ENCODE data around the gene FNDC1.

The FNDC1 gene

DNA sequence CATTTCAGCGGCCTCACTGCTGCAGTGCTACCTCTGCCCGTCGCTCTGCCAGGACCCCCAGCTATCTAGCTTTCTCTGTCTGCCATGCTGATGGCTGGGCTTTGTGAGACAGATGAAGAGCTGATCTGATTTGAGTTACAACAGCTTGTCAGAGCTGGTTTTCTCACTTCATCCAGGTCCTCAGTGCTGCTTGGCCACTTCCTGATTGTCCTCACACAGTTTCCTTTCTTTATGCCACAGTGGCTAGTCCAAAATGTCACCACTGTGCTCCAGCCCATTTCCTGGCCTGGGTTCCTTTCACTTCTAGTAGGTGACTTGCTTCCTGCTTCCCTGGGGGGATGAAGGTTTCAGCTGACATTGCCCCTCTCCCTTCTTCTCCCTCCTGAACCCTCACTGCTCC lies 35.4 kb downstream of the FNDC1 start:
- no peak overlapping the region for H3K4me3 ChIP-seq
- TF ChIP-seq Cebpa-rat (IDR thresholded peaks at IDR 0.05): no peak
- H3K4me1 ChIP-seq: peaks cover 0 to 18% (median 3%) of the 10 kb centered on the region in 10 experiments; a peak in 6 of 20 replicates
- H3K36me3 ChIP-seq: no peaks in the 10 kb centered on the region
- H3K4me2 ChIP-seq: peak overlapping the region in 4 of 11 experiments; percentile 17 to 38 (median 26); a peak in 2 of 22 replicates
- no peaks in the 10 kb centered on the region for H4K20me1 ChIP-seq
- no peaks in the 10 kb centered on the region for H3K27me3 ChIP-seq
- H3K9me3 ChIP-seq (replicated peaks in 1 of 11): peaks cover 0 to 7% (median 0%) of the 10 kb centered on the region in 11 experiments; a peak in 1 of 22 replicates
- no peak overlapping the region for H3K9ac ChIP-seq
- no peak overlapping the region for H3K27ac ChIP-seq

DNA sequence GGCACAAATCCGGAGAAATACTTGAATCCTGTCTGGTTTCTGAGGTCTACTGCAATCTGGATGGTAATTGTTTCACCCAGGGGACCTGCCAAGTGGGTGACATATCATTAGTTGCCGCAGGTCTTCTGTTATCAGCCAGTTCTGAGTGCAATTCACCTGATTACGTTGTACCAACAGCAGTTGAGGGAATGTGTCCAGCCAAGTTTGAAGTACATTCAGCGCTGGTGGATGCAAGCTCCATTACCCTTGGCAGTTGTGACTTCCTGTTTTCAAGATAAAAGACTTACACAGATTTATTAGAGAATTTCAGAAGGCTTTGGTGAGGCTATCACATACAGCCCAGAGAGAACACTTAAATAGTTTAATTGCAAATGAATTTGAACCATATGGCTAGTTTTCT lies 42.8 kb downstream of the FNDC1 start:
- peak overlapping the region in 8 of 11 experiments; percentile 9 to 70 (median 49); a peak in 15 of 22 replicates for H3K4me2 ChIP-seq
- peak overlapping the region in 1 of 11 experiments; percentile 16; a peak in 1 of 22 replicates for H3K27ac ChIP-seq
- no peaks in the 10 kb centered on the region for H3K36me3 ChIP-seq
- no peak for TF ChIP-seq Cebpa-rat (IDR thresholded peaks at IDR 0.05)
- H3K9ac ChIP-seq: no peak overlapping the region
- peaks cover 0 to 7% (median 0%) of the 10 kb centered on the region in 11 experiments; a peak in 1 of 22 replicates for H3K9me3 ChIP-seq (replicated peaks in 1 of 11)
- H4K20me1 ChIP-seq: no peaks in the 10 kb centered on the region
- no peak overlapping the region for H3K4me3 ChIP-seq
- H3K27me3 ChIP-seq: no peaks in the 10 kb centered on the region
- peaks cover 0 to 52% (median 40%) of the 10 kb centered on the region in 10 experiments; a peak in 15 of 20 replicates for H3K4me1 ChIP-seq

DNA sequence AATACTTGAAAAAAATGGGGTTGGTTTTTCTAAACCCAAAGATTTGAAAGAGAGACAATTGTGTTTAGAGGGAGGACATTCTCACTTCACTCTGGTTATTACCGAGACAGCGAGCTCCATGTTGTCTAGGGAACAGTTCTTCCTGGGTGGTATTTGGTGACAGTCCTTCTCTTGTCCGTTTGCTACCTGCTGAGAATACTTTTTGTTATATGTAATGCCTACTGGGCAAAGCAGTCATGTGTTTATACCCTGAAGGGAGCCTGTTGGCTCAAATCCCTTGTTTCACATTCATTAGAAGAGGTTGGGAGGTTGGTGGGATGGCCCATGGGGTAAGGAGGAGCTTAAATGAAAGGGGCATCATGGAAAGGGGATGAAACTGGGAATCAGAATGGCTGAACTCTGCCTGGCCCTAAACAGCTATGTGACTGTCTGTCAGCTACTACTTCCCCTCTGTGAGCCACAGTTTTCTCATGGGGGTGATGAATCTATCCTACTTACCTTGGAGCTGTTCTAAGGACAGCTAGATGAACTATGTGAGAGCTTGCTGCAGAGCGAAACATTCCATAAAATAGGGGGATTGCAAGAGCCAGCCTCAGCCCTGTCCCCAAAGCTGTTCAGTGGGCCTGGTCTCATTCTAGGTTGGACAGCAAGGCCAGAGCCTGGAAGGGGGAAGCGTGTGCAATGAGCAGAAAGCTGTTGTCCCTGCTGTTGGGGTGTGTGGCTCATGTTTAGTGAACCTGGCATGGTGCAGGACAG lies 43.5 kb downstream of the FNDC1 start:
- no peaks in the 10 kb centered on the region for H3K36me3 ChIP-seq
- H3K4me3 ChIP-seq: no peak overlapping the region
- H4K20me1 ChIP-seq: no peaks in the 10 kb centered on the region
- peaks cover 0 to 7% (median 0%) of the 10 kb centered on the region in 11 experiments; a peak in 1 of 22 replicates for H3K9me3 ChIP-seq (replicated peaks in 1 of 11)
- 0 out of 22 replicates have a peak overlapping the region, but pooled peaks of 1 of the 11 experiments have one; percentile 16 for H3K27ac ChIP-seq
- no peak for TF ChIP-seq Cebpa-rat (IDR thresholded peaks at IDR 0.05)
- peaks cover 0 to 59% (median 47%) of the 10 kb centered on the region in 10 experiments; a peak in 16 of 20 replicates for H3K4me1 ChIP-seq
- H3K4me2 ChIP-seq: peak overlapping the region in 8 of 11 experiments; percentile 2 to 70 (median 49); a peak in 14 of 22 replicates
- no peak overlapping the region for H3K9ac ChIP-seq
- H3K27me3 ChIP-seq: no peaks in the 10 kb centered on the region

DNA sequence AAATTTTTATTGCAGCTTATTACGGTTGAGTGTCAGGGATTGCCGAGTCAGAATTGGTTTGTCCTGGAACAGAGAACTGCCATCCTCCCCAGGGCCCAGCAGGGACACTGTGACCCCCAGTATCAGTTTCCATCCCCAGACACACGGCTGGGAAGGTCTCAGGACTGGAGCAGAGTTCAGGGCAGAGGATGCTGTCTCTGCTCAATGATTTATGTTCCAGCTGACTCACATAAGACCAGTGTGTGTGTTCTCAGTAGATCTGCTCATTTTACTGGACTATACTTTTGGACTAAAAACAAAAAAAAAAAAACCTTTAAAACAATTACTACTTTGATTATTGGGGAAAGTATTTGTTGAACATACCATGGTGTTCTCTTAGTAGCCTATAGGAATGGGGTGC lies 44.2 kb downstream of the FNDC1 start:
- H3K27me3 ChIP-seq: no peaks in the 10 kb centered on the region
- peak overlapping the region in 6 of 11 experiments; percentile 43 to 70 (median 53); a peak in 10 of 22 replicates for H3K4me2 ChIP-seq
- no peaks in the 10 kb centered on the region for H4K20me1 ChIP-seq

DNA sequence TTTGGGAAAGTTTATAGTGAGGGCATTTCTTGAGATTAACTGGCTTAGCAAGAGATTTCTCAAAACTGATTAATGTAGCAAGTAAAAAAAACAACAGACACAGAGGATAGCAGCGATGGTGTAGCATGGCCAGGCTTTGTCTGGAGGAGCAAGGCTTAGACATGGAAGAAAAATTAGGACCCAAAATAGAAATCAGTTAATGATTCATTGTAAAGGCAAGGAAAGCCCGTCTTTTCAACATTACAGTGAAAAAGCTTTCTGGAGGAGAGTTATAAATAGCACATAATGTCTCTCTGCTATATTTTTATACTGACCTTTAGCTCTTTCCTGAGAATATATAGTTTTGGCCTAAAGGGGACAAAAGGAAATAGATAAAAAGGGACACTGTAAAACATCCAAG lies 45.1 kb downstream of the FNDC1 start:
- Histone ChIP-seq H3K9ac (no peak overlapping the region), H3K36me3 (no peaks in the 10 kb centered on the region), H3K9me3 (replicated peaks in 1 of 11) (peaks cover 0 to 2% (median 0%) of the 10 kb centered on the region in 11 experiments; a peak in 1 of 22 replicates), H3K4me2 (peak overlapping the region in 8 of 11 experiments; percentile 1 to 55 (median 37); a peak in 9 of 22 replicates), H3K27me3 (no peaks in the 10 kb centered on the region), H3K27ac (no peak overlapping the region), H3K4me3 (no peak overlapping the region), H3K4me1 (peaks cover 0 to 70% (median 56%) of the 10 kb centered on the region in 10 experiments; a peak in 16 of 20 replicates), H4K20me1 (no peaks in the 10 kb centered on the region)
- no peak for TF ChIP-seq Cebpa-rat (IDR thresholded peaks at IDR 0.05)

More for the DNA sequence above, 44.2 kb downstream of the FNDC1 start:
- Histone ChIP-seq H3K9ac (no peak overlapping the region), H3K36me3 (no peaks in the 10 kb centered on the region), H3K9me3 (replicated peaks in 1 of 11) (peaks cover 0 to 4% (median 0%) of the 10 kb centered on the region in 11 experiments; a peak in 1 of 22 replicates), H3K4me3 (no peak overlapping the region), H3K4me1 (peaks cover 0 to 66% (median 54%) of the 10 kb centered on the region in 10 experiments; a peak in 16 of 20 replicates), H3K27ac (no peak overlapping the region)
- no peak for TF ChIP-seq Cebpa-rat (IDR thresholded peaks at IDR 0.05)

DNA sequence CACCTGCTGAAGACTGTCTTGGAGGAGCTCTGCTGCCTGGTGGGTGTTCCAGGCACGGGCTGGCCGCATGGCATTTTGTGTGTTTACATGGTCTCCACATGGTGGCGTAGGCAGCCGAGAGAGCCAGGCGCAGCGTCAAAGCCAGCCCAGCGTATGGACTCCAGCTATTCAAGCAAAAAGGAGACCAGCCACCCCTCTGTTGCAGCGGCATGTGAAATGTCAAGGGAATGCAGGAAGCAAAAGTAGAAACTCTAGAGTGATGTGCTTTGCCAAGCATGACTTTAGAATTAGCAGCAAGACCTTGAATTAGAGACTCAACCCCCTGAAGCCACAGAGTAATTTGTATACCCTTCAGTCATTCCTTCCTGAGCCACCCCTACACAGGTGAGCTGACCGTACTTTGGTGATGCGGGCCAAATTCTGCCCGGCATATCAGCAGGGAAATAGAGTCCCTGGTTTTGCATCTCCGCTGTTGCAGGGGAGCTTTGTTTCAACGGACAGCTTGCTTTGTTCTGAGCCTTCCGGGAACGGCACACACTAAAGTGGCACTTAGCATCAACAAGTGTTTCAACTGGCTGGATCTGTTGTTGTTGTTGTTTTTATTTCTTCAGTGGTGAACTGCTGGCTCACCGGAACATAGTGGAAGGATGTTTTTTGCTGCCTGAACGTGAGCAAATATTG lies 48.5 kb downstream of the FNDC1 start:
- Histone ChIP-seq H3K9me3 (replicated peaks in 1 of 11) (no peaks in the 10 kb centered on the region), H3K9ac (peak overlapping the region in 1 of 11 experiments; percentile 19; a peak in 1 of 22 replicates), H3K36me3 (no peaks in the 10 kb centered on the region), H3K27ac (no peak overlapping the region), H3K27me3 (no peaks in the 10 kb centered on the region), H3K4me3 (no peak overlapping the region), H3K4me1 (peaks cover 9 to 61% (median 47%) of the 10 kb centered on the region in 10 experiments), H4K20me1 (no peaks in the 10 kb centered on the region), H3K4me2 (peak overlapping the region; percentile 8 to 73 (median 59); a peak in 21 of 22 replicates)
- TF ChIP-seq Cebpa-rat (IDR thresholded peaks at IDR 0.05): no peak

DNA sequence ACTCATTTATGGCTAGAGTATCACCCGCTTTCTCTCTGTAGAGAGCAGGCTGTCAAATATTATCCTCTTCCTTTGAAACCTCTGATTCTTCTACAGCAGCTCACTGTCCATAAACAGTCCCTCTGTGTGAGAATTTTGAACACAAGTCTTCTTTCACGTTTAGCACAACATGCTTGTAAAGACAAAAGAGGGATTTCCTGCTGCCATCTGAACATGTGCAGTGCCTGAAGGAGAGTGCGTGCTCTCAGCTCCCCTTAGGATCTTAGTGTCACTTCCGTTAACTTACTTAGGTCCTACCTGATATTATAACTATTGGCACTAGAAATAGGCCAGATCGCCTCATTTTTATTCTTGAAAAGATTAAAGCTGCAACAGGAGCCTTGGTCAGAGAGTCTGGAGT lies 50.9 kb downstream of the FNDC1 start:
- H3K4me3 ChIP-seq: no peak overlapping the region
- H3K9ac ChIP-seq: no peak overlapping the region
- H4K20me1 ChIP-seq: no peaks in the 10 kb centered on the region
- peaks cover 9 to 38% (median 29%) of the 10 kb centered on the region in 10 experiments for H3K4me1 ChIP-seq
- no peak for TF ChIP-seq Cebpa-rat (IDR thresholded peaks at IDR 0.05)
- H3K9me3 ChIP-seq (replicated peaks in 1 of 11): no peaks in the 10 kb centered on the region
- H3K27me3 ChIP-seq: no peaks in the 10 kb centered on the region
- no peak overlapping the region for H3K27ac ChIP-seq
- no peaks in the 10 kb centered on the region for H3K36me3 ChIP-seq
- no peak overlapping the region for H3K4me2 ChIP-seq

DNA sequence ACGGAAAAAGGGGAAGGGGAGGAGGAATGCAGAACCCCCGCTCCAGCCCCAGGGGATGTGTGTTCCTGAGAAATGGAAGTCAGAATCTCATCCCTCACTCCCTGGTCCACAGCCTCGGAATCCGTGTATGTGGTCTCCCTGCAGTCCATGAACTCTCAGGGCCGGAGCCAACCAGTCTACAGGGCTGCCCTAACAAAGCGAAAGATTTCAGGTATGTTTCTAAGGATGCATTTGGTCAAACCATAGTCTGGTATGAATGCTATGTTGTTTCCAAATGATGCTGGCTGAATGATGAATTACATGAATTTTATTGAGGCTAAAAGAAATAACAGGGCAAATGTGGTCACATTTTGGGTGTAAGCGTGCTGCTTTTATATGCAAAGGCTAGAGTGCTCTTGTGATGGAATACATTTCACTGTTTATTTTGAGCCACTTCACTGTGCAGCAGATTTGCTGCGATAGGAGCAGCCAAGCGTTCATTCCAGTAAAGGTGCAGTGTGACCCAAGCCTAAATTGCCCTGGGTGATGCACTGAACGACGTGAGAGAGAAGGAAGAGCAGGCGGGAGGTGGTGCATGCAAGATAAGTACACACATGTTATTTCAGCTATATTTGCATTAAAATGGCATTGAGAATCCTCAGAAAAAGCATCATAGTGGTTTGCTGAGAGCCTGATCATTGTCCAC lies 52.4 kb downstream of the FNDC1 start:
- peaks cover 9 to 33% (median 27%) of the 10 kb centered on the region in 10 experiments for H3K4me1 ChIP-seq
- H3K36me3 ChIP-seq: no peaks in the 10 kb centered on the region
- peak overlapping the region in 10 of 11 experiments; percentile 6 to 49 (median 16); a peak in 12 of 22 replicates for H3K4me2 ChIP-seq
- no peak overlapping the region for H3K27ac ChIP-seq
- no peak overlapping the region for H3K9ac ChIP-seq
- no peak for TF ChIP-seq Cebpa-rat (IDR thresholded peaks at IDR 0.05)
- H3K27me3 ChIP-seq: no peaks in the 10 kb centered on the region
- H3K9me3 ChIP-seq (replicated peaks in 1 of 11): peaks cover 0 to 4% (median 0%) of the 10 kb centered on the region in 11 experiments; a peak in 1 of 22 replicates
- H3K4me3 ChIP-seq: no peak overlapping the region
- H4K20me1 ChIP-seq: no peaks in the 10 kb centered on the region

All from BLaER1 treated with 17β-estradiol and CSF1 and Interleukin-3, amounts not matched to agents 10 nM and 100 nM (cell line).